Astrocyte (in vitro differentiated cells and primary cell): ENCODE results near the gene MYO1E.

ENCODE experiments used
- EZH2 ChIP-seq: IDR thresholded peaks from 2 replicates; pipeline ENCODE4 v1.6.1; 2012; ENCODE audit warnings: mild to moderate bottlenecking, low read length, inconsistent platforms; ENCODE audit not compliant: insufficient read depth
- TF ChIP-seq, protein P1 (sequence below): IDR thresholded peaks from 2 replicates; pipeline ENCODE4 v1.5.1; 2011; ENCODE audit warnings: low read depth, mild to moderate bottlenecking, inconsistent platforms, low read length, moderate library complexity; ENCODE audit not compliant: insufficient read depth

DNA sequence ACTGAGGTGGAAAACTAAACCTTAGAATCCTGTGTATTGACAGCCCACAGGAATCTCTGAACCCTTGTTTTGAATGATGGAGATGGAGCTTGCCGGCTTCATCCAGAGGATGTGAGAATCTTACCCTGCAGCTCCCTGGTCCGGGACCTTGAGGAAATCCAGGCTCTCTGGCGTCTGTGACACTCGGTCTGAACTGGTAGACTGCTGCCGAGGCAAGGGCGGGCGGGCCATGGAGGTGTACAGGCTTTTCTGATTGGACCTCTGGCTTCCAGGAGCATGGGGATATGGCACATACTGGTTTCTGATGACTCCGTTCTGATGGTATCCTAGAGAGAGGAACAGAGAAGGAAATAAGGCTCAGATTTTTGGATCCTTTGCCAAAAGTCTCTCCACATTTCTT, 219.2 kb downstream of the MYO1E start:
- TF ChIP-seq, protein P1, sequence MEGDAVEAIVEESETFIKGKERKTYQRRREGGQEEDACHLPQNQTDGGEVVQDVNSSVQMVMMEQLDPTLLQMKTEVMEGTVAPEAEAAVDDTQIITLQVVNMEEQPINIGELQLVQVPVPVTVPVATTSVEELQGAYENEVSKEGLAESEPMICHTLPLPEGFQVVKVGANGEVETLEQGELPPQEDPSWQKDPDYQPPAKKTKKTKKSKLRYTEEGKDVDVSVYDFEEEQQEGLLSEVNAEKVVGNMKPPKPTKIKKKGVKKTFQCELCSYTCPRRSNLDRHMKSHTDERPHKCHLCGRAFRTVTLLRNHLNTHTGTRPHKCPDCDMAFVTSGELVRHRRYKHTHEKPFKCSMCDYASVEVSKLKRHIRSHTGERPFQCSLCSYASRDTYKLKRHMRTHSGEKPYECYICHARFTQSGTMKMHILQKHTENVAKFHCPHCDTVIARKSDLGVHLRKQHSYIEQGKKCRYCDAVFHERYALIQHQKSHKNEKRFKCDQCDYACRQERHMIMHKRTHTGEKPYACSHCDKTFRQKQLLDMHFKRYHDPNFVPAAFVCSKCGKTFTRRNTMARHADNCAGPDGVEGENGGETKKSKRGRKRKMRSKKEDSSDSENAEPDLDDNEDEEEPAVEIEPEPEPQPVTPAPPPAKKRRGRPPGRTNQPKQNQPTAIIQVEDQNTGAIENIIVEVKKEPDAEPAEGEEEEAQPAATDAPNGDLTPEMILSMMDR: no peak
- TF ChIP-seq EZH2: no peak
